WTC11 (cell line): ENCODE data around the gene BBS9. TPM values are rescaled to one million over a fixed set of nuclear protein-coding genes. Genes with fewer than 3 reads are reported as not detected.

Experiments used
- ATAC-seq: fragments of 200-7000 bp; cut with Tn5 transposase; 2 replicates; pipeline ENCODE4 v1.10.0; 2021; ENCODE audit warnings: mild to moderate bottlenecking, moderate library complexity
- CTCF ChIA-PET: fragments of 300-600 bp; sonication (Branson Sonifier 250); formaldehyde crosslinking; loops from one replicate; lab custom pipeline; 2021; ENCODE audit warnings: antibody characterized with exemption; lab: Charles Lee
- POLR2A ChIA-PET: fragments of 350-600 bp; sonication (Branson Sonifier 250); formaldehyde crosslinking; loops from one replicate; lab custom pipeline; 2021; ENCODE audit warnings: antibody characterized with exemption; lab: Charles Lee
- DNase-seq: peaks from one replicate; pipeline ENCODE4 v3.0.0; 2021; ENCODE audit warnings: low spot score
- H3K27ac Mint-ChIP-seq: 2 replicates; pipeline ENCODE4 v1.8.0; 2021; ENCODE audit warnings: mixed read lengths
- H3K27me3 Mint-ChIP-seq: 2 replicates; pipeline ENCODE4 v1.8.0; 2021; ENCODE audit warnings: low read depth, mild to moderate bottlenecking, moderate library complexity, mixed read lengths
- H3K36me3 Mint-ChIP-seq: 2 replicates; pipeline ENCODE4 v1.8.0; 2021; ENCODE audit warnings: mixed read lengths
- H3K4me1 Mint-ChIP-seq: 2 replicates; pipeline ENCODE4 v1.8.0; 2022; ENCODE audit warnings: mixed read lengths
- H3K4me3 Mint-ChIP-seq: 2 replicates; pipeline ENCODE4 v1.8.0; 2021; ENCODE audit warnings: mild to moderate bottlenecking, moderate library complexity, mixed read lengths
- H3K9me3 Mint-ChIP-seq: 2 replicates; pipeline ENCODE4 v1.8.0; 2021; ENCODE audit warnings: mixed read lengths
- CREB1 ChIP-seq: sonication (generic); formaldehyde crosslinking; IDR thresholded peaks from 2 replicates; pipeline ENCODE4 v1.8.0; 2023; ENCODE audit warnings: mild to moderate bottlenecking, missing genetic modification reagents
- EMX1 ChIP-seq: fragments of 250-450 bp; sonication (Bioruptor Pico); IDR thresholded peaks from 2 replicates; pipeline ENCODE4 v1.8.0; 2021; ENCODE audit warnings: mild to moderate bottlenecking
- KAT7 ChIP-seq: sonication (generic); formaldehyde crosslinking; IDR thresholded peaks from 2 replicates; pipeline ENCODE4 v1.8.1; 2023; ENCODE audit warnings: missing genetic modification reagents, mild to moderate bottlenecking, borderline replicate concordance
- NFE2L1 ChIP-seq: sonication (generic); formaldehyde crosslinking; IDR thresholded peaks from 2 replicates; pipeline ENCODE4 v1.8.1; 2023; ENCODE audit warnings: missing genetic modification reagents
- NFYB ChIP-seq: sonication (generic); formaldehyde crosslinking; conservative IDR thresholded peaks from 2 replicates; pipeline ENCODE4 v1.8.0; 2022; ENCODE audit warnings: low read depth, missing genetic modification reagents
- PRRX2 ChIP-seq: fragments of 250-450 bp; sonication (Bioruptor Pico); IDR thresholded peaks from 2 replicates; pipeline ENCODE4 v1.8.0; 2021; ENCODE audit warnings: mild to moderate bottlenecking
- RORB ChIP-seq: fragments of 250-450 bp; sonication (Bioruptor Pico); IDR thresholded peaks from 2 replicates; pipeline ENCODE4 v1.9.0; 2021; ENCODE audit warnings: mild to moderate bottlenecking
- SMAD3 ChIP-seq: sonication (generic); formaldehyde crosslinking; IDR thresholded peaks from 2 replicates; pipeline ENCODE4 v1.8.0; 2022; ENCODE audit warnings: missing genetic modification reagents, mild to moderate bottlenecking, borderline replicate concordance
- SP1 ChIP-seq: sonication (generic); formaldehyde crosslinking; conservative IDR thresholded peaks from 2 replicates; pipeline ENCODE4 v1.8.1; 2022; ENCODE audit warnings: missing genetic modification reagents
- TCF7 ChIP-seq: sonication (generic); formaldehyde crosslinking; IDR thresholded peaks from 2 replicates; pipeline ENCODE4 v1.8.0; 2022; ENCODE audit warnings: mild to moderate bottlenecking, low read depth, missing genetic modification reagents, moderate library complexity
- ZNF263 ChIP-seq: sonication (generic); formaldehyde crosslinking; IDR thresholded peaks from 2 replicates; pipeline ENCODE4 v1.8.1; 2022; ENCODE audit warnings: low read depth, mild to moderate bottlenecking, moderate library complexity, missing genetic modification reagents
- ZNF423 ChIP-seq: fragments of 250-450 bp; sonication (Bioruptor Pico); IDR thresholded peaks from 2 replicates; pipeline ENCODE4 v2.1.2; 2022; ENCODE audit warnings: mild to moderate bottlenecking, moderate library complexity
- total RNA-seq: library from RNA; stranded (reverse); gene quantifications from 3 replicates; pipeline ENCODE4 v1.2.3, GENCODE V29; 2021
- TF ChIP-seq, protein P1 (sequence below): fragments of 250-450 bp; sonication (Bioruptor Pico); IDR thresholded peaks from 2 replicates; pipeline ENCODE4 v1.9.0; 2021; ENCODE audit warnings: mild to moderate bottlenecking, borderline replicate concordance
- TF ChIP-seq, protein P2 (sequence below): fragments of 250-450 bp; sonication (Bioruptor Pico); IDR thresholded peaks from 2 replicates; pipeline ENCODE4 v1.8.0; 2021; ENCODE audit warnings: mild to moderate bottlenecking
- TF ChIP-seq, protein P3 (sequence below): sonication (generic); formaldehyde crosslinking; IDR thresholded peaks from 2 replicates; pipeline ENCODE4 v1.8.0; 2023; ENCODE audit warnings: missing genetic modification reagents
- TF ChIP-seq, protein P4 (sequence below): sonication (generic); formaldehyde crosslinking; IDR thresholded peaks from 2 replicates; pipeline ENCODE4 v1.8.0; 2022; ENCODE audit warnings: missing genetic modification reagents
- TF ChIP-seq, protein P5 (sequence below): sonication (generic); formaldehyde crosslinking; IDR thresholded peaks from 2 replicates; pipeline ENCODE4 v1.8.1; 2022; ENCODE audit warnings: mild to moderate bottlenecking, missing genetic modification reagents, moderate library complexity, borderline replicate concordance
- TF ChIP-seq, protein P6 (sequence below): sonication (generic); formaldehyde crosslinking; IDR thresholded peaks from 2 replicates; pipeline ENCODE4 v1.8.1; 2023; ENCODE audit warnings: mild to moderate bottlenecking, missing genetic modification reagents
- TF ChIP-seq, protein P7 (sequence below): sonication (generic); formaldehyde crosslinking; IDR thresholded peaks from 2 replicates; pipeline ENCODE4 v1.8.1; 2022; ENCODE audit warnings: low read depth, missing genetic modification reagents, borderline replicate concordance

BBS9 gene
- total RNA-seq, 1 experiment from 2014 or later = 56.6 TPM

DNA sequence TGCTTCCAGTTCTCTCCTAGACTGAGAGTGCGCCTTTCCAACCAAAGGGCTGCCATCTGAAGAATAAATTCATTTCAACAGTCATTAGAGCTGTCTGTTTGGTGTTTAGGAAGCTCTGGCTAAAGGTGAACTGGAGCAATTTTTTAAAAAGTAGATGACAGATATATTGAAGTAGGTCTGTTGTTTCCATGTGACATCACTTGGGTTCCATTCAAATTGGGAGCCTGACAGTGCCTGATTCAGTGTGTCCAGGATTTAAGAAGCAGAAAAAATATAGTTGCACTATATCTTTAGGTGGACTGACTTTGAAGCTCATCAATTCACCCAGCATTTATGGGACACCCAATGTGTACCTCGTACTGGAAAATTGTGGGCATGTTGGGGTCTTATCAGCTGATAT lies 367.7 kb downstream of the BBS9 start:
- no peak overlapping the region for H3K4me3 Mint-ChIP-seq
- TF ChIP-seq, protein P1, sequence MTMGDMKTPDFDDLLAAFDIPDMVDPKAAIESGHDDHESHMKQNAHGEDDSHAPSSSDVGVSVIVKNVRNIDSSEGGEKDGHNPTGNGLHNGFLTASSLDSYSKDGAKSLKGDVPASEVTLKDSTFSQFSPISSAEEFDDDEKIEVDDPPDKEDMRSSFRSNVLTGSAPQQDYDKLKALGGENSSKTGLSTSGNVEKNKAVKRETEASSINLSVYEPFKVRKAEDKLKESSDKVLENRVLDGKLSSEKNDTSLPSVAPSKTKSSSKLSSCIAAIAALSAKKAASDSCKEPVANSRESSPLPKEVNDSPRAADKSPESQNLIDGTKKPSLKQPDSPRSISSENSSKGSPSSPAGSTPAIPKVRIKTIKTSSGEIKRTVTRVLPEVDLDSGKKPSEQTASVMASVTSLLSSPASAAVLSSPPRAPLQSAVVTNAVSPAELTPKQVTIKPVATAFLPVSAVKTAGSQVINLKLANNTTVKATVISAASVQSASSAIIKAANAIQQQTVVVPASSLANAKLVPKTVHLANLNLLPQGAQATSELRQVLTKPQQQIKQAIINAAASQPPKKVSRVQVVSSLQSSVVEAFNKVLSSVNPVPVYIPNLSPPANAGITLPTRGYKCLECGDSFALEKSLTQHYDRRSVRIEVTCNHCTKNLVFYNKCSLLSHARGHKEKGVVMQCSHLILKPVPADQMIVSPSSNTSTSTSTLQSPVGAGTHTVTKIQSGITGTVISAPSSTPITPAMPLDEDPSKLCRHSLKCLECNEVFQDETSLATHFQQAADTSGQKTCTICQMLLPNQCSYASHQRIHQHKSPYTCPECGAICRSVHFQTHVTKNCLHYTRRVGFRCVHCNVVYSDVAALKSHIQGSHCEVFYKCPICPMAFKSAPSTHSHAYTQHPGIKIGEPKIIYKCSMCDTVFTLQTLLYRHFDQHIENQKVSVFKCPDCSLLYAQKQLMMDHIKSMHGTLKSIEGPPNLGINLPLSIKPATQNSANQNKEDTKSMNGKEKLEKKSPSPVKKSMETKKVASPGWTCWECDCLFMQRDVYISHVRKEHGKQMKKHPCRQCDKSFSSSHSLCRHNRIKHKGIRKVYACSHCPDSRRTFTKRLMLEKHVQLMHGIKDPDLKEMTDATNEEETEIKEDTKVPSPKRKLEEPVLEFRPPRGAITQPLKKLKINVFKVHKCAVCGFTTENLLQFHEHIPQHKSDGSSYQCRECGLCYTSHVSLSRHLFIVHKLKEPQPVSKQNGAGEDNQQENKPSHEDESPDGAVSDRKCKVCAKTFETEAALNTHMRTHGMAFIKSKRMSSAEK (CRISPR knock-in tag) = no peak
- TF ChIP-seq NFYB (CRISPR knock-in tag) (no peak), SP1 (CRISPR knock-in tag) (no peak), TCF7 (CRISPR knock-in tag) (no peak), RORB (no peak), KAT7 (CRISPR knock-in tag) (no peak), CREB1 (no peak)
- TF ChIP-seq, protein P2, sequence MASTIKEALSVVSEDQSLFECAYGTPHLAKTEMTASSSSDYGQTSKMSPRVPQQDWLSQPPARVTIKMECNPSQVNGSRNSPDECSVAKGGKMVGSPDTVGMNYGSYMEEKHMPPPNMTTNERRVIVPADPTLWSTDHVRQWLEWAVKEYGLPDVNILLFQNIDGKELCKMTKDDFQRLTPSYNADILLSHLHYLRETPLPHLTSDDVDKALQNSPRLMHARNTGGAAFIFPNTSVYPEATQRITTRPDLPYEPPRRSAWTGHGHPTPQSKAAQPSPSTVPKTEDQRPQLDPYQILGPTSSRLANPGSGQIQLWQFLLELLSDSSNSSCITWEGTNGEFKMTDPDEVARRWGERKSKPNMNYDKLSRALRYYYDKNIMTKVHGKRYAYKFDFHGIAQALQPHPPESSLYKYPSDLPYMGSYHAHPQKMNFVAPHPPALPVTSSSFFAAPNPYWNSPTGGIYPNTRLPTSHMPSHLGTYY (CRISPR knock-in tag) = no peak
- TF ChIP-seq, protein P3, sequence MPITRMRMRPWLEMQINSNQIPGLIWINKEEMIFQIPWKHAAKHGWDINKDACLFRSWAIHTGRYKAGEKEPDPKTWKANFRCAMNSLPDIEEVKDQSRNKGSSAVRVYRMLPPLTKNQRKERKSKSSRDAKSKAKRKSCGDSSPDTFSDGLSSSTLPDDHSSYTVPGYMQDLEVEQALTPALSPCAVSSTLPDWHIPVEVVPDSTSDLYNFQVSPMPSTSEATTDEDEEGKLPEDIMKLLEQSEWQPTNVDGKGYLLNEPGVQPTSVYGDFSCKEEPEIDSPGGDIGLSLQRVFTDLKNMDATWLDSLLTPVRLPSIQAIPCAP = no peak
- TF ChIP-seq, protein P4, sequence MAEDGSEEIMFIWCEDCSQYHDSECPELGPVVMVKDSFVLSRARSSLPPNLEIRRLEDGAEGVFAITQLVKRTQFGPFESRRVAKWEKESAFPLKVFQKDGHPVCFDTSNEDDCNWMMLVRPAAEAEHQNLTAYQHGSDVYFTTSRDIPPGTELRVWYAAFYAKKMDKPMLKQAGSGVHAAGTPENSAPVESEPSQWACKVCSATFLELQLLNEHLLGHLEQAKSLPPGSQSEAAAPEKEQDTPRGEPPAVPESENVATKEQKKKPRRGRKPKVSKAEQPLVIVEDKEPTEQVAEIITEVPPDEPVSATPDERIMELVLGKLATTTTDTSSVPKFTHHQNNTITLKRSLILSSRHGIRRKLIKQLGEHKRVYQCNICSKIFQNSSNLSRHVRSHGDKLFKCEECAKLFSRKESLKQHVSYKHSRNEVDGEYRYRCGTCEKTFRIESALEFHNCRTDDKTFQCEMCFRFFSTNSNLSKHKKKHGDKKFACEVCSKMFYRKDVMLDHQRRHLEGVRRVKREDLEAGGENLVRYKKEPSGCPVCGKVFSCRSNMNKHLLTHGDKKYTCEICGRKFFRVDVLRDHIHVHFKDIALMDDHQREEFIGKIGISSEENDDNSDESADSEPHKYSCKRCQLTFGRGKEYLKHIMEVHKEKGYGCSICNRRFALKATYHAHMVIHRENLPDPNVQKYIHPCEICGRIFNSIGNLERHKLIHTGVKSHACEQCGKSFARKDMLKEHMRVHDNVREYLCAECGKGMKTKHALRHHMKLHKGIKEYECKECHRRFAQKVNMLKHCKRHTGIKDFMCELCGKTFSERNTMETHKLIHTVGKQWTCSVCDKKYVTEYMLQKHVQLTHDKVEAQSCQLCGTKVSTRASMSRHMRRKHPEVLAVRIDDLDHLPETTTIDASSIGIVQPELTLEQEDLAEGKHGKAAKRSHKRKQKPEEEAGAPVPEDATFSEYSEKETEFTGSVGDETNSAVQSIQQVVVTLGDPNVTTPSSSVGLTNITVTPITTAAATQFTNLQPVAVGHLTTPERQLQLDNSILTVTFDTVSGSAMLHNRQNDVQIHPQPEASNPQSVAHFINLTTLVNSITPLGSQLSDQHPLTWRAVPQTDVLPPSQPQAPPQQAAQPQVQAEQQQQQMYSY (CRISPR knock-in tag) = no peak
- TF ChIP-seq, protein P5, sequence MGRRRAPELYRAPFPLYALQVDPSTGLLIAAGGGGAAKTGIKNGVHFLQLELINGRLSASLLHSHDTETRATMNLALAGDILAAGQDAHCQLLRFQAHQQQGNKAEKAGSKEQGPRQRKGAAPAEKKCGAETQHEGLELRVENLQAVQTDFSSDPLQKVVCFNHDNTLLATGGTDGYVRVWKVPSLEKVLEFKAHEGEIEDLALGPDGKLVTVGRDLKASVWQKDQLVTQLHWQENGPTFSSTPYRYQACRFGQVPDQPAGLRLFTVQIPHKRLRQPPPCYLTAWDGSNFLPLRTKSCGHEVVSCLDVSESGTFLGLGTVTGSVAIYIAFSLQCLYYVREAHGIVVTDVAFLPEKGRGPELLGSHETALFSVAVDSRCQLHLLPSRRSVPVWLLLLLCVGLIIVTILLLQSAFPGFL (CRISPR knock-in tag) = no peak
- CTCF ChIA-PET = interaction anchor here (0.8 kb wide), 1 partner anchor 74 kb away, joined by 3 read pairs; no protein-coding TSS in a partner anchor
- no peaks in the 10 kb centered on the region for H3K9me3 Mint-ChIP-seq
- H3K4me1 Mint-ChIP-seq = peaks cover 45% of the 10 kb centered on the region
- ATAC-seq (no peak), DNase-seq (no peak)
- H3K27me3 Mint-ChIP-seq = peaks cover 41% of the 10 kb centered on the region
- POLR2A ChIA-PET = no interaction called here
- no peak overlapping the region for H3K27ac Mint-ChIP-seq
- no peaks in the 10 kb centered on the region for H3K36me3 Mint-ChIP-seq

DNA sequence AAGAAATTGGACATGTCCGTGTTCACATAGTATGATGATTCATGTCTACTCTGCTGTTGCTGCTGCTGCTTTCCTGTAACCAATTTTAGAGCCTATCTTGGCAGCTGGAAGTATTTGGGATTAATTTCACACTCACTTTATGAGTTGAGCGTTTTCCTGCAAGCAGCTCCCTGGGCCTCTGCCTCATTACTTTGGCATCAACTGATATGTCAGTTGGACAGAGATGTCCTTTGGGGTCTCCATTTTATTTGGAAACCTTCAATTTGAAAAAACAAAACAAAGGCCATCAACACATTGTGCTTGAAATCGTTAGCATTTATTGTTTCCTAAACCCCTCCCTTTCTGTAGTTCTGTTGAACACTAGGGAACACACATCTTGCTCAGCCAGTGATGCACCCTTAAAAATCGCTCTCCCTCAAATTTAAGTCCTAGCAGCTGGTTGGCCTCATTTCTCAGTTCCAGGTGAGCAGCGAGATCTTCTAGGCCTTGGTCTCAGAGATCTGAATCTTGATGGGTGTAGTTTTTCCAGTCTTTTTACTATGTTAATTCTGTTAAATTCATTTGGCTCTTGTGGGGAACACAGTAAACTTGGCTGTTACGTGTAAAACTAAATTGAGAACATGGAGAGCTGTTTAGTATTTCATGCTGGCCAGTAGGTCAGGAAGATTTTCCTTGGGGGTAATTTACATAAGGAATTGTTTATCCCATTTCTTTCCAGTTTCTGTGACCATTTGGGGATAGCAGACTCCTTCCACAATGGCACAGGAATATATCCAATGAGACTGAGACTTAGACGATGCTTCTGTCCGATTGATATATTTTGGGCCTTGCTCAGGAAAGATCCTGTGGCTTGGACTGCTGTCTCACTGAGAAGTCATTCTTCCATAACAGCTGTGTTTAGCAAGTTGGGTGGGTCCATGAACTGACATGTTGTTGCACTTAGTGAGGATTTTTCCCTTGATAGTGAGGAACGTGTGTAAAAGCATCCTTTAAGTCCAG lies 371.6 kb downstream of the BBS9 start:
- no peak for DNase-seq
- H3K36me3 Mint-ChIP-seq = no peaks in the 10 kb centered on the region
- H3K27ac Mint-ChIP-seq = peak overlapping the region; percentile 57; the same call in 1 of the 2 replicates
- H3K9me3 Mint-ChIP-seq = no peaks in the 10 kb centered on the region
- CTCF ChIA-PET = interaction anchor here (1.6 kb wide), 1 partner anchor 385 kb away, joined by 3 read pairs; no protein-coding TSS in a partner anchor
- H3K27me3 Mint-ChIP-seq = peaks cover 11% of the 10 kb centered on the region
- no peak overlapping the region for H3K4me3 Mint-ChIP-seq
- POLR2A ChIA-PET = no interaction called here
- H3K4me1 Mint-ChIP-seq = peaks cover 24% of the 10 kb centered on the region
- no peak for ATAC-seq
- TF ChIP-seq SMAD3 (CRISPR knock-in tag) (no peak), ZNF263 (CRISPR knock-in tag) (no peak), ZNF423 (CRISPR knock-in tag) (no peak), PRRX2 (CRISPR knock-in tag) (no peak), NFE2L1 (CRISPR knock-in tag) (no peak), EMX1 (CRISPR knock-in tag) (no peak)
- TF ChIP-seq, protein P6, sequence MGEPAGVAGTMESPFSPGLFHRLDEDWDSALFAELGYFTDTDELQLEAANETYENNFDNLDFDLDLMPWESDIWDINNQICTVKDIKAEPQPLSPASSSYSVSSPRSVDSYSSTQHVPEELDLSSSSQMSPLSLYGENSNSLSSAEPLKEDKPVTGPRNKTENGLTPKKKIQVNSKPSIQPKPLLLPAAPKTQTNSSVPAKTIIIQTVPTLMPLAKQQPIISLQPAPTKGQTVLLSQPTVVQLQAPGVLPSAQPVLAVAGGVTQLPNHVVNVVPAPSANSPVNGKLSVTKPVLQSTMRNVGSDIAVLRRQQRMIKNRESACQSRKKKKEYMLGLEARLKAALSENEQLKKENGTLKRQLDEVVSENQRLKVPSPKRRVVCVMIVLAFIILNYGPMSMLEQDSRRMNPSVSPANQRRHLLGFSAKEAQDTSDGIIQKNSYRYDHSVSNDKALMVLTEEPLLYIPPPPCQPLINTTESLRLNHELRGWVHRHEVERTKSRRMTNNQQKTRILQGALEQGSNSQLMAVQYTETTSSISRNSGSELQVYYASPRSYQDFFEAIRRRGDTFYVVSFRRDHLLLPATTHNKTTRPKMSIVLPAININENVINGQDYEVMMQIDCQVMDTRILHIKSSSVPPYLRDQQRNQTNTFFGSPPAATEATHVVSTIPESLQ (CRISPR knock-in tag) = no peak
- TF ChIP-seq, protein P7, sequence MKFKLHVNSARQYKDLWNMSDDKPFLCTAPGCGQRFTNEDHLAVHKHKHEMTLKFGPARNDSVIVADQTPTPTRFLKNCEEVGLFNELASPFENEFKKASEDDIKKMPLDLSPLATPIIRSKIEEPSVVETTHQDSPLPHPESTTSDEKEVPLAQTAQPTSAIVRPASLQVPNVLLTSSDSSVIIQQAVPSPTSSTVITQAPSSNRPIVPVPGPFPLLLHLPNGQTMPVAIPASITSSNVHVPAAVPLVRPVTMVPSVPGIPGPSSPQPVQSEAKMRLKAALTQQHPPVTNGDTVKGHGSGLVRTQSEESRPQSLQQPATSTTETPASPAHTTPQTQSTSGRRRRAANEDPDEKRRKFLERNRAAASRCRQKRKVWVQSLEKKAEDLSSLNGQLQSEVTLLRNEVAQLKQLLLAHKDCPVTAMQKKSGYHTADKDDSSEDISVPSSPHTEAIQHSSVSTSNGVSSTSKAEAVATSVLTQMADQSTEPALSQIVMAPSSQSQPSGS = no peak
